Left hindlimb (tissue), 1 donor: ENCODE data around the gene RASGEF1B.

Source experiments
- DNase-seq: peaks from one replicate; pipeline ENCODE4 v3.0.0-alpha.2; 2018

RASGEF1B gene

GRCh38 chr4:81389720-81390119 lies 82.0 kb downstream of the RASGEF1B start:
- no peak for DNase-seq

GRCh38 chr4:81380437-81380836 lies 91.3 kb downstream of the RASGEF1B start:
- DNase-seq, result no peak

GRCh38 chr4:81378386-81378785 lies 93.3 kb downstream of the RASGEF1B start:
- DNase-seq, result no peak

GRCh38 chr4:81377191-81377590 lies 94.5 kb downstream of the RASGEF1B start:
- no peak for DNase-seq

GRCh38 chr4:81376720-81377119 lies 95.0 kb downstream of the RASGEF1B start:
- DNase-seq, result no peak
